ENCODE measurements around the gene MOB3B.
"Not testable (repeated sequence)": the region's sequence is repeated elsewhere in the genome, so short reads cannot be mapped to it uniquely, and the experiment has no call there.

Gene MOB3B

DNA sequence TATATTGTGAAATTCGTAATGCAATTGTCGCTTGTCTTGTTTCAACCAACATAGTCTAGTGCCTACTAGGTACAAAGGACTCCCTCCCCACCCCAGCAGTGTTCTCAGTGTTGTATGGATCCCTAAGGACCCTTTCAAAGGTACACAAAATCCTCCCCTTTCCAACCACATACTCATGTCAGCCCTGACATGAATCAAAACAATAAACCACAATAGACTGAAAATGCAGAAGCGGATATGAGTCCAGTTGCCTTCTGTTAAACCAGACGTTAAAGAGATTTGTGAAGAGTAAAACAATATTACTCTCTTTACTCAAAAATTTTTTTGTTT lies 87.9 kb downstream of the MOB3B start:
- no peak for DNase-seq

DNA sequence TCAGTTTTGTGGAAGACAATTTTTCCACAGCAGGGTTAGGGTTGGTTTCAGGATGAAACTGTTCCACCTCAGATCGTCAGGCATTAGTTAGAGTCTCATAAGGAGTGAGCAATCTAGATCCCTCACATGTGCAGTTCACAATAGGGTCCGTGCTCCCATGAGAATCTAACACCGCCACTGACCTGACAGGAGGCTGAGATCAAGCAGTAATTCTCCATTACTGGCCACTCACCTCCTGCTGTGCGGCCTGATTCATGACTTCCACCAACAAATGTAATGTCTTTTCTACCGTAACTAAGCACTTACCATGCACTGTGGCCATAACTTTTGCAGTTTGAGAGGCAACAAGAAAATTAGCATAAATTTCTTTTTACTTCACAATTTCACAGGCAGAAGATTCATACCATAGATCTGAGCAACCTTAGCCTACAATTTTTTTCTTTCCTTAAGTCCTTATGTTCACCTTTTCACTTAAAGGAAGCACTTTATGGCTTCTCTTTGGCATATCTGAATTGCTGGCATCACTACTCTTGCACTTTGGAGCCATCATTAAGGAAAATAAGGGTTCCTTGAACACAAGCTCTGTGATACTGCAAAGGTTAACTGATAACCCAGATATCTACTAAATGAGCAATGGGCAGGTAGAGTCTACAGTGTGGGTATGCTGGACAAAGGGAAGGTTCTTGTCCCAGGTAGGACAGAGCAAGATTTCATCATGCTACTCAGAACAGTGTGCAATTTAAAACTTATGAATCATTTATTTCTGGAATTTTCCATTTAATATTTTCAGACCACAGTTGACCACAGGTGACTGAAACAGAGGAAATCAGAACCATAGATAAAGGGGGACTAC lies 88.5 kb downstream of the MOB3B start:
- DNase-seq: no peak

DNA sequence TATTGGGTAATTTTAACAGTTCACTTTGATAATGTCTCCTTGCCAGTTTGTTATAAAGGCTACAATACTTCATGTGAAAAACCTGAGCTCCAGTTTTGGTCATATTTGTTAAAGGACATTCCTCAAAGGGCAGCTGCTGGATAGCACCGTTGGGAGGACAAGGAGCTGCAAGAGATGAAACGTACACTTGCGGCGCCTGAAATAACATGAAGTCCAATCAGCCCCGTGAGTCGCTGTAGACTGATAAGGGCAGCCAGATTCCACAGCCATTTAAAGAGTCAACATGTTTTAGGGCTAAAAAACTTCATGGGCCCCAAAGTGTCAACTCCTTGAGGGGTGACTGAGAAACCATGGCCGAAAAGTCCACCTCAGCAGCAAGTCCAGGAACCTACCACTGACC lies 91.1 kb downstream of the MOB3B start:
- DNase-seq: no peak

DNA sequence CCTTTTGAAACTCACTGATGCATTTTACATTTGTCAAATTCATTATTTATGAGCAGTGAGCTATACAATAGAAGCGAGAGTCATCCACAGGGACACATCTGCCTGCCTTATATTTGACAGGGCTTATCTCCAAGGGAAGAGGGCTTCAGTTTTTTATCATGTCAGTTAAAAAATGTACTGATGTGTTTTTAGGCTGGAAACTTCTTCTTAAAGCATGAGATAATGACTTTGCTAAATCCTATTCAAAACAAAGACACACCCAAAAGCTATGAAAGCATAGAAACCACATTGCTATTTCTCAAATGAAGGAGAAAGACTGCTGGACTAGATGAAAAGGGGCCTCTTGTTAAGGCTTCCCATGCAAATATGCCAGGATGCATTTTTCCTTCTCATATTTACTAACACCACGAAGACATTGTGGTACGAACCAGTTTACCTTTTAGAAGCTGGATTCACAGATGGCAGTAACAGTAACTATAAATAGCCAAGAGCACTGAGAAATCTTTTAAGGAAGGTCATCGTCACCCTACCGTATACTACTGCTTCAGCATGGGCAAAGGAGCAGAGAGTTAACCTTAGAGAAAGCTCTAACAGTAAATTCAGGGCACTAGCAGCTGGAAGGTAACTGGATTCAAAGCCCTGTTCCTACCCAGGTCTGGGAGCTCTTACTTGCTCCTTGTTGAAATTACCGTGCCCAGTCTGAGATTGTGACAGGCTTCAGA lies 91.8 kb downstream of the MOB3B start:
- DNase-seq: no peak

DNA sequence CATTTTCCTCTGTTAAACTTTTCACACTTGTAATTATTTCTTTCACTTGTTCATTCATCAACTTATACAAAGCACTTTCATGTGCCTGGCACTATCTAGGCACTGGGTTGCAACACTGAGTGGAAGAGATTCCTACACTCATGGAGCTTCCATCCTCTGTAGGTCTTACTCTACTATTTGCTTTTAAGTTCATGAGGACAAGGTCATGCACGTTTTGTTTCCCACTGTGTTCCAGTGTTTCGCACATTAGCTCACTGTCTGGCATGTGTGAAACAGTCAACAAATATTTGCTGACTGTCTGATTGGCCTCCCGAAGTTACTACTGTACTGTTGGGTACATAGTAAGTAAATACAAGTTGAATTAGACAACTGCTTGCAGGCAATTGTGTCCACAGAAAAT lies 93.4 kb downstream of the MOB3B start:
- no peak for DNase-seq

DNA sequence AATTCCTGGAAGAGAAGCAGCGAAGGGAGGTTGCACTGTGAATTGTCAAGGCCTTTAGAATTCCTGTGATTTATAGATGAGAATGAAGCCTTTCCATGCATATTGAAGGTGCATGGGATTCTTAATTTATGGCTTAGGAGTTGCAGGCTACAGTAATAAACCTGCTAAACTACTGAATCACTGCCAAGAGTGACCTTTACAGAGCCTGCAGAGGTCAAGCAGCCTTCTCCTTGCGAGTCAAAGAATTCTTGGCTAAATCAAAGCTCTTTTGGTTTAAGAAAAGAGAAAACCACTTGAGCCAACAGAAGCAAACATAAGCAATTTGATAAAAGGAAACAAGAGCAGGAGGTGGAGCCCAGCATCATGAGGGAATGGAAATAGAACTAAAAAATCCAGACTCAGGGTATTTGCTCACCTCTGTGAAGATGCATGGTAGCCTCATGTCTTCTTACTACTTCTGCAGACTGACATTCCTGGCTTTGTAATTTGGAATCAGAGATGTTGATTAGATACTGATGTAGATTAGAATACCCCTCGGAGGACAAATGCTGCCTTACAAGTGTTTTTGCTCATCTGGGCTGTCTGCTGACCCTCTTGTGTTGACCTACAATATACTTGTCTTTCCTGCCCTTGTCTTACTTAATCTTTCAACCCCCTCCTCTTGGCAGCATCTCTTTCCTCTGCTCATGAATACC lies 95.8 kb downstream of the MOB3B start:
- DNase-seq: no peak

DNA sequence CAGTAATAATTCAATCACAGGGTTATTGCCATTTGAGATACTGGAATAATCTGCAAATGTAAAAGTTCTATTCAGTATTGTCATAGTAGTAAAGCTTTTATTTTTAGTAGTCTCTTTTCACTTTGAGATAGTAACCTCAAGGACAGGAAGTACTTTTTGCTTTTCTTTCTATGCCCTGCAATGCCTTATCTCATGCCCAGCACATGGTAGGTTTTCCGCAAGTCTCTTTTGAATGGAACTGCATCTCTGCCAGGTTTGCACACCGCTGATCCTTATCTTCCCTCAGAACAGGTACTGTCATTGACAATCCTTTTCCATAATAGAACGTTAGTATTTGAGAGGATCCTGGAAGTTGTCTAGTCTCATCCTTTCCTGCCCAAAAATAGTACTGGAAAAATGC lies 97.3 kb downstream of the MOB3B start:
- no peak for DNase-seq

DNA sequence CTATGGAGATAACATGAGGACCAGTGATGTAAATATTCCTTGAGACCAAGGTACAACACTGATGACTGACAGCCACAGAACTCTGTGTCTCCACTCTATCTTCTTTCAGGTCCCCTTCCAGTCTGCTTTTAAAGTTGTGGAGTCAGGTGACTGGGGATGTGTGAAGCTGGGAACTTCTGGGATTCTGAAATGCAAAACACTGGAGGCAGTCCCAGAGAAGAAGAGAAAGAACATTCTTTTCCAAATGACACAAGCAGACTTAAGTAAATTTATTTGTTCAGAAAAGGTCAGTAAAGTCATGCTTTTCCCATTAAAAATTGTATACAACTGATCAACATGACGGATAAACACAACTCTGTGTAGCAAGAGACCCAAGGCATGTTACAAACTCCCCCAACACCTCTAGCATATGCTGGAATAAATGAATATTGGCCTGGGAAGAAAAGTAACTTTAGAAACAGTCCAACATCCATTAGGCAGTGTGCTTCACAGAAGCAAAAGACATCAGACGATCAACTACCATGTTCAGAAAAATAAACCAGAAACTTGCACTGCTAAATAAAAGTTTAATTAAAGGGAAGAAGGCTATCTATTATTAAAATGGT lies 98.0 kb downstream of the MOB3B start:
- no peak for DNase-seq

DNA sequence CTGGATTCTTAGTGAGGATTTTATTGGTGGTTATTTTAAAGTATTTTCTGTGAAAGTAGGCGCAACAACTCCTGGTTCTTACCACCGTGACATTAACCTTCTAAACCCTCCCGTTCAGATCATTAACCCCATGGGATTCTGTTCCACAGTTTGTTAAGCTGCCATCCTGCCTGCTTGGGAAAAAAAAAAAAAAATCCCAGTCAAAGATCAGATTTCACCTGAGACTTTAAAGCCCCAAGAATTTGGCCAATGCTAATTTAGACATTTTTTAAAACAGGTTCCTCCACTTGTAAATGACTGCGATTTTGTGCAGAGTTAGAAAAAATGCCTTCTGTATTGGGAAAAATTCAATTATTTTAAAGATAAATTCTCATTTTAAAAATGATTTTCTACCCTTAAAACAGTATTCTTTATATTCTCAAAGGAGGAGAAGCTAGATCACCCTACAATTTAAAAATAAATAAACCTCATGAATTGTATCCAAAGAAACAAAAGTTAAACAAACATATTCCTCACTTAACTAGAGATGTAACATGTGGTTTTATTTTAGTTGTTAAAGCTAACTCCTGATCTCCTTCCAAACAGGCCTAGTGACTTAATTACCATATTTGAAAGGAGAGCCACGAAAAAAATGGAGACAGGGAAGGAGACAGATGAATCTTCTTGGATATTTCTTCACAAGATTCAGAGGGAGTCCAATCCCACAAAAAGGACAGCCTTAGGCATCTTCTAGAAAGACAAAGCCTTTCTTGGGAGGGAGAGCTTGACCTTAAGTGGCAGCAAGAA lies 98.7 kb downstream of the MOB3B start:
- DNase-seq: no peak

DNA sequence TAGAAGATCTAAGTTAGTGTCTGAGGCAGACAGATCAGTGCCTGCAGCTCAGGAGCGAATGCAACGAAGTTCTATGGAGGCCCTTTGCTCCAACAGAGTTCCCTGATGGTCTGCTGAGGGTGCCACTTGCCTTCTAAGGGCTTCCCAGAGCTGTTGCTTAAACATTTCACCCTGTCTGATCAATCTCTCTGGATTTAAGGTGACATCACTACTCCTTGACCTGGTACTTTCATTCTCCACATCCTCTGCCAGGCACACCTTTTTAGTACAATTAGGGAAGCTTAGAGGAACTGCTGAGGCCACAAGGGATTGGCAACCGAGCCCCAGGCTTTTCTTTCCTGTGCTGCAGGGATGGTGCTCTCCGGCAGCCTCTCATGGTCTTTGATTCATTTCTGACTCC lies 99.7 kb downstream of the MOB3B start:
- DNase-seq: no peak

DNA sequence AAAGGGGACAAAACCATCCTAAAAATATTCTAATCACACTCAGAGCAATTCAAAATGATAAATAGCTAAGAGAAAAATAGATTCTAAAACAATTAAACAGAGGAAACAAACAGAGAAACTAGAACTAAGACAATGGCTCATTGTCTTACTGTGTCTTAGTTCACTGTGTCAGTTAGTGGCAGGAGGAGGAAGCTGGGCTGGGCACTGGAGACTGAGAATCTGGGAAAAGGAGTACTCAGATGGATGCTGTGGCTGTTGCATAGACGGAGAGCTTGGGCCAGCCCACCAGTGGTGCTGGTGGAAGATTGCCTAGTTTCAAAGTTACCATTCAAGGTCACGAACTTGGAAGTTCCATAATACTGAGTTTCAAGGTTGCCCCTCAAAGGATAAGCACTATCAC lies 100.2 kb downstream of the MOB3B start:
- no peak for DNase-seq

DNA sequence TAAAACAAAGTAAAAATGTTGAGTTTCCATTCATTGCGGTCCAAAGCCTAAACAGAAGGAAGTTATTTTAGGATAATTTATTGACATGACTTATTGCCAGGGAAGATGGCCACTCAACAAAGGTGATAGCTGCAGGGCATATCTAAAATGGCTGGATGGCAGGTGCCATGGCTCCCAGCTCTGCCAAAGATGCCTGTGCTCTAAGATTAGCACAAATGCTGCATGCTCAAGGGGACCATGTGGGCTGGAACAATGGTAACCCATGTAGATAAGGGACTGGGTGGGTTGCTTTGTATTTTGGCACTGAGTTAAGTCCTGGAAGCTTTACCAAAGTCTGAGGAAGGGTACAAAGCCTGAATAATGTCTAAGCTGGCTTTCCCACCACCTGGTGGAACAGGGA lies 101.1 kb downstream of the MOB3B start:
- no peak for DNase-seq

DNA sequence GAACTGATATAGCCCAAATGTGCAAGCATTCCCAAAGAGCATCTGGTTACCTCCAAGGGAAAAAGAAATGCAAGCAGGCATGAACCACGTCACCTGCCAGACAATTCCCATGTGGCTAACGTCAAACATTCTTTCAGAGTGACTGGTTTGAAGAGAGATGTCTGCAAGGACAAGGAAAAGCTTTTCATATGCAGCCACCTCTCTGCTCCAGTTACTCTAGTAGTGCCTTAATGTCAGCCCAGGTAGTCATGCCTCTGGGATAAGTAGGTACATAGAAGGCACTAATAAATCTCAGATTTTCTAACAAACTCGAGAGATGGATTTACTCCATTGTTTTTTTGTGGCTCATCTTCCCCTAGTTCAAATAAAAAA lies 102.4 kb downstream of the MOB3B start:
- no peak for DNase-seq

DNA sequence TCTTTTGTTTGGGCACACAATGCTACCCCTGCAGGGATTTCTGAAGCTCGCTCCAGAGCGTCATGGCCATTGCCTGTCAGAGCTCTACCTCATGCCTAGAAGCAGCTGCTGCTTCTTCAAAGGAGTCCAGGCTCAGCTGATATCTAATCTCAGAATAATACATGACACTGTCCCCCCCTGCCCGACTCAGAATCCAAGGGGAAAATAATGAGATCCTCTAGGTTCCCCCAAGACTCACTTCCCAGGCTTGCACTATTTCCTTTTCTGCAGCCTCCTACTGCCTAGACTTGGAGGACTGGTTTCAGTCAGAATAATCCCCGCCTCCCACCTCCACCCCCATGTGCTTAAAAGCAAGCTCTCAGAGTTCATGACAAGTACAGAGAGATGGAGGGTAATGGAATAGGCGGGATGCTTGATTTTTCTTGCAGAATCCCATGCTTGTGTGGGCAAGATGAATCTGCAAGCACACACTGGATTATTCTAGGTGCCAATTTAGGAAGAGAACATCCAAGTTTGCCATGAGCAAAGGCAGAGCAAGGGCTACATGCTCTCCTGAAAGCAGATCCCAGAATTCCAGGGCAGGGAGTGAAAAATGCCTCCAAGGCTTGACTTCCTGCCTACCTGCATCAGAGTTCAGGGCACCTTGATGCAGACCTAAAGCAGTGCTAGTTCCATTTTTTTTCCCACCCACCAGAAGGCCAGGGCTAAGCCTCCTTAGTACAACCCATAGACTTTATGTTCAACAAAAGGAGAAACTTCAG lies 102.9 kb downstream of the MOB3B start:
- no peak for DNase-seq

DNA sequence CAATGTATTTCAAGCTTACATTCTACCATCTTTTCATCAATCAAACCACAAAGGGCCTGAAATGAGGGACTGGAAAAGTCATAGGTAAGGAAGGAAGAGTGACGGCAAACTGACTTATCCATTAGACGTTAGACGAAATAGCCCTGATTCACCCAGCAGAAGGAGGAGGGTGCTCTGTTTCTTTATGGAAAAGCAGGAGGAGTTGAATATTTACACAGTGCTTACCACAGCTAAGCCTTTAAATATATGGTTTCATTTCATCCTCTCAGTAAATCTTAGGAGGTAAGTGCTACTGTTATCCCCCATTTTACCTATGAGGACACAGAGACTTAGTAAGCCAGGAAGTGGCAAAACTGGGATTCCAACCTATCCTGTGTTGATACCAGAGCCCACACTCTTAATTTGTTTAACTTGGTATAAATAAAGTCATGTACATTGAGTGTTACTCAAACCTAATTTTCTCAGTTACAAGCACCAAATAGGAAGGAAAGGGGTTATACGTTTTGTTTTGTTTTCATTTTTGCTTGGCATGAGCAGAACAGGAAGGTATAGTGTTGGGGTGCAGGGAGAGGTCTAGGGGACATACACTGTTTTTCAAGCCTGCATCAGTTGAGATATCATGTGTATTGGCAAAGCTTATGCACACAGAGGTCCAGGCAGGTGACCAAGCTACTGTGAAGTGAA lies 103.6 kb downstream of the MOB3B start:
- no peak for DNase-seq

DNA sequence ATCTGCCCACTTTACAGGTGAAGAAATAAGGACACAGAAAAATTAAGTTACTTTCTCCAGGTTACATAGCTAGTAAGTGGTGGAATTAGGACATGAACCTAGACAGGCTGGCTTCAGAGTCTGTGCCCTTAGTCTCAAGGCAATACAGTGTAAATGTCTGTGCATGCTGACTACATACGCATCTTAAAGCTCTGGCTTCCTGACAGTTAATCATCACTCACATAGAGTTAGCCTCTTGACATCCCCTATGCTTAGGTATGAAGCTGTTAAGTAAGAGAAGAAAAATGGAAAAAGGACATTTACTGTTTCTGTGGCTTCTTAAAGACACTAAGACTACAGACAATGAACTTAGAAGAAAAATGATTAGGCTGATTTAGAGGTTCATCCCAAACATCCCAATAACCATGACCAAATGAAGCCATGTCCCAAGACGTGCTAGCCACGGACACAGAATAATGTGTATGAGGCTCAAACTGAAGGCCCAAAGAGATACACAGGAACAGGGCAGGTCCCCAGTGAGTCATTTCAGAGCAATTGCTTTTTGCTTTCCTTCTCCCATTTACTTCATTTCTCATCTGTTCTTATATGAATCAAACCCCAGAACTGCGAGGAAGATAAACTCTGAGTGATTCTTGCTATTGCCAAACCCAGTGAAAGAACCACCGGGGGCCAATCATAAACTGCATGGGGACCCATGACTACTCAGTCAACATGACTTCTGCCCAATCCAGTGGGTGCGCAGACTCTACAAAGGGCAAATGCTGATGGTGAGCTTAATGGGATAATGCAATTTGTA lies 105.5 kb downstream of the MOB3B start:
- no peak for DNase-seq

DNA sequence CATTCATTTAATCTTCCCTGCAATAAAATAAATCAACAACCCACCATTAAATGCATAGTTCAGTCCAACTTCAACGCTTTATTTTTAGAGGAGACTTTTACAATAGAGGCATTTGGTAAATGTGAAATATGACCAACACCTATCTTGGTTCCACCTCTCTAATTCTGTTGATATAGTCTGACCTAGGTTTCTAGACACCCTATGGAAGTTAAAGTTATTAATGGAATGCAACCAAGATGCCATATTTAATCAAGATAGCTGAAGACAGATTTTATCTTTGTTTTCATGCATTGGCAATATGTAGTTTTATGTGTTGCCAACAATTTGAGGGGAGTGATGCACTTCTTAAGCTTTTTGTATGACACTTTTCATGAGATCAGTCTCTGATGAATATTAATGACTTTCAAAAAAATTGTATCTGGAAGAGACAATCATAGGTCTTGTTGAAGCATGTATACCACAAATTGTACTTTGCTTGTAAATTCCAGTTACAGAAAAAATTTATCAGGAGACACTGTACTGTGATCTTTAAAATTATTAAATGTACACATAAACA lies 107.3 kb downstream of the MOB3B start:
- no peak for DNase-seq

DNA sequence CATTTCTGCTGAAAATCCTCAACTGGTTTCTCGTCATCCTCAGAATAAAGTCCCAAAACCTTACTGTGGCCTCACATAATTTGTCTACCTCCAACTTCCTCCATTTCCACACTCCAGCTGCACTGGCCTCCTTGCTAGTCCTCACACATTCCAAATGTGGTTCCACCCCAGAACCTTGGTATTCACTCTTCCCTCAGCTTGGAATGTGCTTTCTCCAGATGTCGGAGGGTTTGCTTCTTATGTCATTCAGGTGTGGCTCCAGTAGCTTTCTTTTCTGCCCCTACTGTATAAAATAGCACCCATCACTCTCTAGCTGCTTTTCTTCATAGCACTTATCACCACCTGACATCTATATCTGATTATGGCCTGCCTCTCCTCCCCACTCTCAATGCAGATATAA lies 108.0 kb downstream of the MOB3B start:
- no peak for DNase-seq

DNA sequence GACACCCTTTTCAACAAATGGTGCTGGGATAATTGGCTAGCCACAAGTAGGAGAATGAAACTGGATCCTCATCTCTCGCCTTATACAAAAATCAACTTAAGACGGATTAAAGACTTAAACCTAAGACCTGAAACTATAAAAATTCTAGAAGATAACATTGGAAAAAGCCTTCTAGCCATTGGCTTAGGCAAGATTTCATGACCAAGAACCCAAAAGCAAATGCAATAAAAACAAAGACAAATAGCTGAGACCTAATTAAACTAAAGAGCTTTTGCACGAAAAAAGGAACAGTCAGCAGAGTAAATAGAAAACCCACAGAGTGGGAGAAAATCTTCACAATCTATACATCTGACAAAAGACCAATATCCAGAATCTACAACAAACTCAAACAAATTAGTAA lies 110.1 kb downstream of the MOB3B start:
- not testable (repeated sequence) for DNase-seq

DNA sequence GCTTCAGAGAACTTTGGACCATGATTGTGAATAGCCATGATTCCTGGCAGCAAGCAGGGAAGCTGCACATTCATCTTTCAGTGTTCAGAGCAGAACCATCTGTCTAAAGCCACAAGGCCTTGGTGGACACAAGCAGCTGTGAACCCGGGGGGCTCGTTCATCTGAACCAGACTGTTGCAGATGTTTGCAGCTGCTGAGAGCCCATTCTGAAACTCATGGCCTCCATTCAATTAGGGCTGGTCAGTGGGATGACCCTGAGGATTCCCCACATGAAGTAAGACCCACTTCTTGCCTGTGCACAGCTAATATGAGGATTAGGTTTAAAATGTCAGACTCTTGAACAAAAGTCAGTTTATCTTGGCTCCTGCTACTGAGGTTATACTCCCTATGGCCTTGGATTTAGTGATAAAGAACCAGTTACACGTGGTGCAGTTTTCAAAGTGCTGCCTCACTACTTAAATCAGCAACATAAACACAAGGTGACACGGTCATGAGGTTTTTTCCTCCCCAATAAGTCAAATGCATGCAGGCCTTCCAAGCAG lies 115.3 kb downstream of the MOB3B start:
- no peak for DNase-seq

Data from activated CD4-positive, alpha-beta T cell treated with anti-CD3 and anti-CD28 coated beads for 1 hour (primary cell).